Activated B cell treated with CpG ODN at 0.5 μM for 24 hours (primary cell): ENCODE measurements around the gene CCDC124. TPM values are rescaled to one million over a fixed set of nuclear protein-coding genes. Genes with fewer than 3 reads are reported as not detected.
A peak's percentile ranks its signal among the peaks of the same experiment; 100 is the strongest.

Source experiments
- ATAC-seq: fragments of 200-7000 bp; cut with Tn5 transposase; one replicate; pipeline ENCODE4 v1.10.0; 2021; ENCODE audit warnings: low read depth, mild to moderate bottlenecking, moderate library complexity
- CTCF ChIA-PET: fragments of 350-600 bp; sonication (Branson Sonifier 250); formaldehyde crosslinking; loops from one replicate; lab custom pipeline; 2021; ENCODE audit warnings: antibody characterized with exemption; lab: Charles Lee
- POLR2A ChIA-PET: fragments of 350-600 bp; sonication (Branson Sonifier 250); formaldehyde crosslinking; loops from one replicate; lab custom pipeline; 2021; ENCODE audit warnings: antibody characterized with exemption; lab: Charles Lee
- DNase-seq: peaks from one replicate; pipeline ENCODE4 v3.0.0; 2022
- H3K27ac Mint-ChIP-seq: one replicate; pipeline ENCODE4 v1.8.0; 2020; ENCODE audit warnings: mixed read lengths
- H3K27me3 Mint-ChIP-seq: one replicate; pipeline ENCODE4 v1.8.0; 2021; ENCODE audit warnings: mixed read lengths
- H3K36me3 Mint-ChIP-seq: one replicate; pipeline ENCODE4 v1.8.0; 2021; ENCODE audit warnings: low read depth, mixed read lengths
- H3K4me1 Mint-ChIP-seq: one replicate; pipeline ENCODE4 v1.8.0; 2021; ENCODE audit warnings: mixed read lengths
- H3K4me3 Mint-ChIP-seq: one replicate; pipeline ENCODE4 v1.8.0; 2020; ENCODE audit warnings: mild to moderate bottlenecking, mixed read lengths
- H3K9me3 Mint-ChIP-seq: one replicate; pipeline ENCODE4 v1.8.0; 2020; ENCODE audit warnings: mixed read lengths
- CTCF ChIP-seq: fragments of 200-600 bp; IDR thresholded peaks from one replicate; pipeline ENCODE4 v1.8.0; 2022; ENCODE audit warnings: antibody characterized with exemption, mild to moderate bottlenecking
- intact Hi-C: fragments of 100-400 bp; cut with micrococcal nuclease; formaldehyde crosslinking; loops from one replicate; pipeline ENCODE4 v1.15.1; 2024
- total RNA-seq: library from RNA; stranded (reverse); gene quantifications from 2 replicates; pipeline ENCODE4 v1.2.3, GENCODE V29; 2022

Gene CCDC124
- total RNA-seq, 1 donor from 2014 or later: 49.9 TPM

- CTCF ChIA-PET: interaction anchor here (7.6 kb wide), 1 partner anchor 55 kb away, joined by 227 read pairs; no protein-coding TSS in a partner anchor
- Mint-ChIP-seq H3K27me3 (no peaks in the 10 kb centered on the region), H3K4me1 (peaks cover 21% of the 10 kb centered on the region), H3K4me3 (no peak overlapping the region), H3K27ac (no peak overlapping the region), H3K36me3 (peaks cover 31% of the 10 kb centered on the region), H3K9me3 (no peaks in the 10 kb centered on the region)
- no peak for ATAC-seq
- POLR2A ChIA-PET: interaction anchor here (1.0 to 1.1 kb wide), 3 partner anchors 13 to 57 kb away, joined by 3 to 5 read pairs (median 3); no protein-coding TSS in a partner anchor
- no peak for DNase-seq
- intact Hi-C loops: loop anchor here (10.0 kb wide), 1 partner anchor 472 kb away; the partner anchor contains the start of gene SSBP4
- no peak for TF ChIP-seq CTCF
These were observed 9.9 kb downstream of the CCDC124 start for GRCh38 chr19:17942582-17943273.

DNA sequence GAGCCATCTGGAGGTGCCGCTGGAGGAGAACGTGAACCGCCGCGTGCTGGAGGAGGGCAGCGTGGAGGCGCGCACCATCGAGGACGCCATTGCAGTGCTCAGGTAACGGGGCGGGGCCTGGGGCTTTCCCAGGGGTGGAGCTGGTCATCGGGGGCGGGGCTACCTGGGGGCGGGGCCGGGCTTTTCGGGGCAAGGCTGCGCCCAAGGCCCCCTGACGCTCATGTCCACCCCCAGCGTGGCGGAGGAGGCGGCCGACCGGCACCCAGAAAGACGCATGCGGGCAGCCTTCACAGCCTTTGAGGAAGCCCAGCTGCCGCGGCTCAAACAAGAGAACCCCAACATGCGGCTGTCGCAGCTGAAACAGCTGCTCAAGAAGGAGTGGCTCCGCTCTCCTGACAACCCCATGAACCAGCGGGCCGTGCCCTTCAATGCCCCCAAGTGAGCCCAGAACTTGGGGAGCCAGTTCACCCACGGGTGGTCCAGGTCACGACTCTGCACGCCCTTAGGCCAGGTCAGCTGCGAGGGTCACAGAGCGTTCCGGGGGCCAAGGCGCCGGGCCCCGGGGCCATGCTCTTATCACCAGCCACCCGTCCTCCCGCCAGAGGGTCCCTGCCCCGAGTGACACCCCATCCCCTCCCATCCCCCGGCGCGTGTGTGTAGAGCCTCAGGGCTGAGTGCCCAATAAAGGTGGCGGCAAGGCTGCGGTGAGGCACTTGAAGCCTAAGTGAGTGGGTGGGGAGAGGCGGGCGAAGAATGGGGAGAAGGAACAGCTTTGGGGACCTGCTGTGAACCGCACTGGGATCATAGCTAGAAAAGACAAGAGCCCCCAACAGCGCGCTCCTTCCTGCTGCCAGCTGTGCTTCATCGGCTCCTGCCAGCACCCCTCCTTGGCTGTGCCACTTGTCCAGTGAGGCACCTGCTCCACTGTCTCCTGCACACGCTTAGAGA is 10.7 kb downstream of the CCDC124 start:
- no peak for TF ChIP-seq CTCF
- Mint-ChIP-seq H3K27ac (no peak overlapping the region), H3K27me3 (no peaks in the 10 kb centered on the region), H3K4me3 (no peak overlapping the region), H3K4me1 (peaks cover 22% of the 10 kb centered on the region), H3K9me3 (no peaks in the 10 kb centered on the region), H3K36me3 (peaks cover 27% of the 10 kb centered on the region)
- DNase-seq (no peak), ATAC-seq (no peak)
- POLR2A ChIA-PET: interaction anchor here (0.6 to 1.1 kb wide), 5 partner anchors 12 to 515 kb away, joined by 3 to 7 read pairs (median 3); no protein-coding TSS in a partner anchor
- intact Hi-C loops: loop anchor here (10.0 kb wide), 1 partner anchor 471 kb away; the partner anchor contains the start of gene SSBP4
- CTCF ChIA-PET: interaction anchor here (0.8 kb wide), 1 partner anchor 53 kb away, joined by 3 read pairs; no protein-coding TSS in a partner anchor

DNA sequence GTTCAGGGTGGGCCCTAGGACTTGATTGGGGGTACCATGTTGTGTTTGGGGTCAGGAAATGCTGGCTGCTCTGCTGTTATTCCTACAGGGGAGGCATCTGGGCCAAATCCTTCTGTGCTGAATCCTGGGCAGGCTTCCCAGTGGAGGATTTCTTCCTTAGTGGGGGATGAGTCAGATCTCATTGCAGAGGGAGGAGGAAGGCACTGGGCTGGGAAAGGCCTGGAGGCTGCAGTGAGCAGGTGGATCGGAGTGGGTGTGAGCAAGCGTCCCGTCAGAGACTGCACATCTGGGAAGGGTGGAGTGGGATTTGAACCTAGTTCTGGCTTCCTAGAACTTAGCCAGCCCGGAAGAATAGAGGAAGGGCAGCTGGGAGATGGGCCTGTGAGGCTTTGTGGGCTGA is 11.5 kb downstream of the CCDC124 start:
- no peak overlapping the region for H3K27ac Mint-ChIP-seq
- TF ChIP-seq CTCF: no peak
- ChIA-PET POLR2A (interaction anchor here (0.6 kb wide), 2 partner anchors 243 to 515 kb away, joined by 3 to 7 read pairs; no protein-coding TSS in a partner anchor), CTCF (interaction anchor here (0.8 kb wide), 1 partner anchor 52 kb away, joined by 3 read pairs; no protein-coding TSS in a partner anchor)
- intact Hi-C loops: loop anchor here (10.0 kb wide), 1 partner anchor 470 kb away; the partner anchor contains the start of gene SSBP4
- DNase-seq (no peak), ATAC-seq (no peak)
- H3K4me1 Mint-ChIP-seq: peaks cover 29% of the 10 kb centered on the region
- H3K36me3 Mint-ChIP-seq: peaks cover 23% of the 10 kb centered on the region
- no peaks in the 10 kb centered on the region for H3K27me3 Mint-ChIP-seq
- no peak overlapping the region for H3K4me3 Mint-ChIP-seq
- no peaks in the 10 kb centered on the region for H3K9me3 Mint-ChIP-seq

- Mint-ChIP-seq H3K9me3 (no peaks in the 10 kb centered on the region), H3K36me3 (peaks cover 9% of the 10 kb centered on the region), H3K27ac (peak overlapping the region; percentile 75), H3K4me3 (peak overlapping the region; percentile 83), H3K4me1 (peaks cover 54% of the 10 kb centered on the region), H3K27me3 (peaks cover 12% of the 10 kb centered on the region)
- no peak for TF ChIP-seq CTCF
- POLR2A ChIA-PET: interaction anchor here (0.6 to 4.2 kb wide), 19 partner anchors 9 to 897 kb away, joined by 3 to 45 read pairs (median 5); partner anchors contain the start of genes ARRDC2, CCDC124, FCHO1 and LSM4
- CTCF ChIA-PET: interaction anchor here (0.7 to 5.3 kb wide), 7 partner anchors 9 to 53 kb away, joined by 3 to 17 read pairs (median 5); partner anchors contain the start of gene CCDC124
- intact Hi-C loops: loop anchor here (1.0 to 10.0 kb wide), 7 partner anchors 9 to 468 kb away; partner anchors contain the start of genes MAST3, RAB3A and SSBP4
- peak; percentile 19 for ATAC-seq
- no peak for DNase-seq
These were observed 14.4 kb downstream of the CCDC124 start for GRCh38 chr19:17946965-17947784.
